GM12878 (cell line): ENCODE measurements around the gene RMND1. TPM values are rescaled to one million over a fixed set of nuclear protein-coding genes. Genes with fewer than 3 reads are reported as not detected.

Source experiments
- CBFB ChIP-seq: IDR thresholded peaks from 2 replicates; pipeline ENCODE4 v1.6.1; 2016; ENCODE audit warnings: antibody characterized with exemption, low read depth
- CBX3 ChIP-seq: fragments of 200-600 bp; sonication (generic); IDR thresholded peaks from 2 replicates; pipeline ENCODE4 v1.6.1; 2016; ENCODE audit warnings: low read depth, borderline replicate concordance
- CEBPB ChIP-seq, 2 experiments: fragments of 150-350 bp in 1 of 2; IDR thresholded peaks; 2 replicates each; pipeline ENCODE4 v1.6.1; 2012 to 2014; ENCODE audit warnings: low read depth in 2 of 2, low read length in 2 of 2, borderline replicate concordance in 1 of 2, inconsistent platforms in 1 of 2
- CREB1 ChIP-seq: IDR thresholded peaks from 2 replicates; pipeline ENCODE4 v1.6.1; 2012; ENCODE audit warnings: low read depth, mild to moderate bottlenecking, inconsistent platforms
- KLF5 ChIP-seq: fragments of 450-650 bp; IDR thresholded peaks from 2 replicates; pipeline ENCODE4 v1.6.1; 2014; ENCODE audit warnings: mild to moderate bottlenecking; ENCODE audit not compliant: partially characterized antibody
- MYB ChIP-seq: fragments of 150-350 bp; IDR thresholded peaks from 2 replicates; pipeline ENCODE4 v1.6.1; 2014; ENCODE audit warnings: mild to moderate bottlenecking, low read depth, low read length, borderline replicate concordance
- NR2C1 ChIP-seq: fragments of 450-650 bp; IDR thresholded peaks from 2 replicates; pipeline ENCODE4 v1.6.1; 2017; ENCODE audit warnings: antibody characterized with exemption, mild to moderate bottlenecking, moderate library complexity
- PML ChIP-seq: IDR thresholded peaks from 2 replicates; pipeline ENCODE4 v1.6.1; 2012; ENCODE audit warnings: low read length, inconsistent platforms
- POU2F2 ChIP-seq: IDR thresholded peaks from 3 replicates; pipeline ENCODE4 v1.6.1; 2011; ENCODE audit warnings: low read depth, mild to moderate bottlenecking, low read length, borderline replicate concordance
- RBBP5 ChIP-seq: fragments of 200-600 bp; sonication (generic); conservative IDR thresholded peaks from 2 replicates; pipeline ENCODE4 v1.6.1; 2016
- SMARCA5 ChIP-seq: fragments of 450-650 bp; IDR thresholded peaks from 2 replicates; pipeline ENCODE4 v1.6.1; 2017; ENCODE audit warnings: mild to moderate bottlenecking
- STAT1 ChIP-seq: fragments of 450-650 bp; conservative IDR thresholded peaks from 2 replicates; pipeline ENCODE4 v1.6.1; 2014; ENCODE audit warnings: antibody characterized with exemption, mild to moderate bottlenecking
- TAF1 ChIP-seq: IDR thresholded peaks from 2 replicates; pipeline ENCODE4 v1.6.1; 2011; ENCODE audit warnings: mild to moderate bottlenecking, low read depth, low read length, borderline replicate concordance
- ZNF24 ChIP-seq: fragments of 450-650 bp; IDR thresholded peaks from 2 replicates; pipeline ENCODE4 v1.6.1; 2017; ENCODE audit warnings: antibody characterized with exemption, mild to moderate bottlenecking
- ZZZ3 ChIP-seq: IDR thresholded peaks from 2 replicates; pipeline ENCODE4 v1.6.1; 2011; ENCODE audit warnings: low read depth; ENCODE audit not compliant: control insufficient read depth, insufficient read length
- polyA plus RNA-seq, 11 experiments: library from polyadenylated mRNA; depleted of rRNA in 4 of 11; unstranded in 6 of 11; stranded (reverse) in 5 of 11; fragments of >200 nt; fragmentation: Nextera tagmentation in 4 of 11; fragmentation: Illumina TruSeq in 1 of 11; extraction: Ambion mirVana in 4 of 11; extraction: Trizol in 1 of 11; gene quantifications; 1 replicate in 1 of 11; 2 replicates in 10 of 11; pipeline versions ENCODE4 v1.2.1 to v1.2.3, GENCODE V29; 2011 to 2016; ENCODE audit warnings: inconsistent platforms in 2 of 11, missing spikeins in 2 of 11, low read depth in 1 of 11
- total RNA-seq, 4 experiments: library from RNA; depleted of rRNA in 3 of 4; stranded (reverse); fragments of >200 nt in 3 of 4; fragmentation: Illumina TruSeq in 1 of 4; extraction: Trizol in 1 of 4; gene quantifications; 2 replicates each; pipeline versions ENCODE4 v1.2.1 to v1.2.3, GENCODE V29; 2013 to 2021
- TF ChIP-seq, protein P1 (sequence below), 3 experiments: IDR thresholded peaks in 2 of 3; conservative IDR thresholded peaks in 1 of 3; 2 replicates each; pipeline ENCODE4 v1.5.1; 2011; ENCODE audit warnings: low read depth in 3 of 3, low read length in 3 of 3, mild to moderate bottlenecking in 3 of 3, control low read depth in 2 of 3, moderate library complexity in 2 of 3, inconsistent platforms in 1 of 3, mixed read lengths in 1 of 3; ENCODE audit not compliant: control insufficient read depth in 2 of 3, insufficient read depth in 1 of 3; ENCODE audit errors: extremely low read depth in 1 of 3
- TF ChIP-seq, protein P2 (sequence below): fragments of 450-650 bp; IDR thresholded peaks from 2 replicates; pipeline ENCODE4 v1.6.1; 2016; ENCODE audit warnings: mild to moderate bottlenecking
- TF ChIP-seq, protein P3 (sequence below): IDR thresholded peaks from 2 replicates; pipeline ENCODE4 v1.6.1; 2012; ENCODE audit warnings: low read depth, low read length, improper control_type of control experiment
- TF ChIP-seq, protein P4 (sequence below): fragments of 450-650 bp; formaldehyde crosslinking; IDR thresholded peaks from 2 replicates; pipeline ENCODE4 v1.4.0; 2020; ENCODE audit warnings: mild to moderate bottlenecking, moderate library complexity
- TF ChIP-seq, protein P5 (sequence below): IDR thresholded peaks from 2 replicates; pipeline ENCODE4 v1.6.1; 2012; ENCODE audit warnings: low read depth, low read length, improper control_type of control experiment
- TF ChIP-seq, protein P6 (sequence below): fragments of 450-650 bp; IDR thresholded peaks from 2 replicates; pipeline ENCODE4 v1.6.1; 2017; ENCODE audit warnings: low read depth, mild to moderate bottlenecking, moderate library complexity

RMND1 gene
- total and polyA plus RNA-seq, 10 of the 15 experiments (the other 5 are each of a cell fraction or from before 2014, with no cell fraction given) = 15.9 to 34.5 (median 21.4) TPM

DNA sequence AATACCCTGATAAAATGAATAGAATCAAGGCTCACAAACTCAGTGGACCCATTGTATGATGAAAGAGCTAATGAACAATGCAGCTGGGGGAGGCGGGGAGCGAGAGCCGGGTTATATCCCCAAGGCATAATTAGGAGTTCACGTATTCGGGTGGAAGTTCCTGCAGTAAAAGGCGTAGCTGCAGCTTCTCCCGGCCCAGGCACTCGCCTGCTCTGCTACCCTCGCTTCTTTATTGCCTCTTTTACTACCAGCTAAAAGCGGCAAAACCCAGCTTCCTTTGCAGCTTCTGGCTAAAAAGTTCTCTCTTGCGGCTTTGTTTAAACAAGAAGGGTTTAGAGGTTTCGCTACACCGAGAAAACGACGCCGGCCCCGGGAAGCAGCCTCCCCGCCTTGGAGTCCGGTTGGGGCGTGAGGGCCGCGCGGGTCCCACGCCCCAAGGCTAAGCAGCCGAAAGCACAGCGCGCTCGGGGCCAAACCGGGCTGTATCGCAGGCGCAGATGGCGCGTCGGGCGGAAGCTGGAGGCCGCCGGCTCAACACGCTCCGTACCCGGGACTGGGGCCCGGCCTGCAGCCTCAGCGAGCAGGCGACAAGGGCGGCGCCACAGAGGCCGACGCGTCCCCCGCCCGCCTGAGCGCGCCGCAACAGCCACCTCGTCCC lies 62.2 kb downstream of the RMND1 start (continued):
- TF ChIP-seq, protein P1, sequence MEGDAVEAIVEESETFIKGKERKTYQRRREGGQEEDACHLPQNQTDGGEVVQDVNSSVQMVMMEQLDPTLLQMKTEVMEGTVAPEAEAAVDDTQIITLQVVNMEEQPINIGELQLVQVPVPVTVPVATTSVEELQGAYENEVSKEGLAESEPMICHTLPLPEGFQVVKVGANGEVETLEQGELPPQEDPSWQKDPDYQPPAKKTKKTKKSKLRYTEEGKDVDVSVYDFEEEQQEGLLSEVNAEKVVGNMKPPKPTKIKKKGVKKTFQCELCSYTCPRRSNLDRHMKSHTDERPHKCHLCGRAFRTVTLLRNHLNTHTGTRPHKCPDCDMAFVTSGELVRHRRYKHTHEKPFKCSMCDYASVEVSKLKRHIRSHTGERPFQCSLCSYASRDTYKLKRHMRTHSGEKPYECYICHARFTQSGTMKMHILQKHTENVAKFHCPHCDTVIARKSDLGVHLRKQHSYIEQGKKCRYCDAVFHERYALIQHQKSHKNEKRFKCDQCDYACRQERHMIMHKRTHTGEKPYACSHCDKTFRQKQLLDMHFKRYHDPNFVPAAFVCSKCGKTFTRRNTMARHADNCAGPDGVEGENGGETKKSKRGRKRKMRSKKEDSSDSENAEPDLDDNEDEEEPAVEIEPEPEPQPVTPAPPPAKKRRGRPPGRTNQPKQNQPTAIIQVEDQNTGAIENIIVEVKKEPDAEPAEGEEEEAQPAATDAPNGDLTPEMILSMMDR (IDR thresholded peaks at IDR 0.05 in 2 of 3, conservative IDR thresholded peaks at IDR 0.05 in 1 of 3; ENCODE audit: control insufficient read depth in 2 of 3, extremely low read depth in 1 of 3, insufficient read depth in 1 of 3, low read depth in 3 of 3, low read length in 3 of 3) = no peak
- TF ChIP-seq ZZZ3 (no peak), CEBPB (IDR thresholded peaks at IDR 0.05; ENCODE audit: borderline replicate concordance in 1 of 2, low read depth in 2 of 2, low read length in 2 of 2) (no peak), SMARCA5 (peak; percentile 81), ZNF24 (no peak), KLF5 (no peak), CREB1 (peak; percentile 11; the same call in 1 of the 2 replicates), RBBP5 (no peak), POU2F2 (peak; percentile 52; the same call in 1 of the 3 replicates), CBFB (no peak), NR2C1 (no peak), CBX3 (no peak), TAF1 (peak; percentile 89), MYB (no peak), PML (peak; percentile 57; the same call in 1 of the 2 replicates), STAT1 (no peak; the same call in 1 of the 2 replicates)
- TF ChIP-seq, protein P2, sequence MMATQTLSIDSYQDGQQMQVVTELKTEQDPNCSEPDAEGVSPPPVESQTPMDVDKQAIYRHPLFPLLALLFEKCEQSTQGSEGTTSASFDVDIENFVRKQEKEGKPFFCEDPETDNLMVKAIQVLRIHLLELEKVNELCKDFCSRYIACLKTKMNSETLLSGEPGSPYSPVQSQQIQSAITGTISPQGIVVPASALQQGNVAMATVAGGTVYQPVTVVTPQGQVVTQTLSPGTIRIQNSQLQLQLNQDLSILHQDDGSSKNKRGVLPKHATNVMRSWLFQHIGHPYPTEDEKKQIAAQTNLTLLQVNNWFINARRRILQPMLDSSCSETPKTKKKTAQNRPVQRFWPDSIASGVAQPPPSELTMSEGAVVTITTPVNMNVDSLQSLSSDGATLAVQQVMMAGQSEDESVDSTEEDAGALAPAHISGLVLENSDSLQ = no peak
- TF ChIP-seq, protein P3, sequence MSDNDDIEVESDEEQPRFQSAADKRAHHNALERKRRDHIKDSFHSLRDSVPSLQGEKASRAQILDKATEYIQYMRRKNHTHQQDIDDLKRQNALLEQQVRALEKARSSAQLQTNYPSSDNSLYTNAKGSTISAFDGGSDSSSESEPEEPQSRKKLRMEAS = no peak
- TF ChIP-seq, protein P4, sequence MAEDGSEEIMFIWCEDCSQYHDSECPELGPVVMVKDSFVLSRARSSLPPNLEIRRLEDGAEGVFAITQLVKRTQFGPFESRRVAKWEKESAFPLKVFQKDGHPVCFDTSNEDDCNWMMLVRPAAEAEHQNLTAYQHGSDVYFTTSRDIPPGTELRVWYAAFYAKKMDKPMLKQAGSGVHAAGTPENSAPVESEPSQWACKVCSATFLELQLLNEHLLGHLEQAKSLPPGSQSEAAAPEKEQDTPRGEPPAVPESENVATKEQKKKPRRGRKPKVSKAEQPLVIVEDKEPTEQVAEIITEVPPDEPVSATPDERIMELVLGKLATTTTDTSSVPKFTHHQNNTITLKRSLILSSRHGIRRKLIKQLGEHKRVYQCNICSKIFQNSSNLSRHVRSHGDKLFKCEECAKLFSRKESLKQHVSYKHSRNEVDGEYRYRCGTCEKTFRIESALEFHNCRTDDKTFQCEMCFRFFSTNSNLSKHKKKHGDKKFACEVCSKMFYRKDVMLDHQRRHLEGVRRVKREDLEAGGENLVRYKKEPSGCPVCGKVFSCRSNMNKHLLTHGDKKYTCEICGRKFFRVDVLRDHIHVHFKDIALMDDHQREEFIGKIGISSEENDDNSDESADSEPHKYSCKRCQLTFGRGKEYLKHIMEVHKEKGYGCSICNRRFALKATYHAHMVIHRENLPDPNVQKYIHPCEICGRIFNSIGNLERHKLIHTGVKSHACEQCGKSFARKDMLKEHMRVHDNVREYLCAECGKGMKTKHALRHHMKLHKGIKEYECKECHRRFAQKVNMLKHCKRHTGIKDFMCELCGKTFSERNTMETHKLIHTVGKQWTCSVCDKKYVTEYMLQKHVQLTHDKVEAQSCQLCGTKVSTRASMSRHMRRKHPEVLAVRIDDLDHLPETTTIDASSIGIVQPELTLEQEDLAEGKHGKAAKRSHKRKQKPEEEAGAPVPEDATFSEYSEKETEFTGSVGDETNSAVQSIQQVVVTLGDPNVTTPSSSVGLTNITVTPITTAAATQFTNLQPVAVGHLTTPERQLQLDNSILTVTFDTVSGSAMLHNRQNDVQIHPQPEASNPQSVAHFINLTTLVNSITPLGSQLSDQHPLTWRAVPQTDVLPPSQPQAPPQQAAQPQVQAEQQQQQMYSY (CRISPR knock-in tag) = no peak
- TF ChIP-seq, protein P5, sequence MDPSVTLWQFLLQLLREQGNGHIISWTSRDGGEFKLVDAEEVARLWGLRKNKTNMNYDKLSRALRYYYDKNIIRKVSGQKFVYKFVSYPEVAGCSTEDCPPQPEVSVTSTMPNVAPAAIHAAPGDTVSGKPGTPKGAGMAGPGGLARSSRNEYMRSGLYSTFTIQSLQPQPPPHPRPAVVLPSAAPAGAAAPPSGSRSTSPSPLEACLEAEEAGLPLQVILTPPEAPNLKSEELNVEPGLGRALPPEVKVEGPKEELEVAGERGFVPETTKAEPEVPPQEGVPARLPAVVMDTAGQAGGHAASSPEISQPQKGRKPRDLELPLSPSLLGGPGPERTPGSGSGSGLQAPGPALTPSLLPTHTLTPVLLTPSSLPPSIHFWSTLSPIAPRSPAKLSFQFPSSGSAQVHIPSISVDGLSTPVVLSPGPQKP = no peak
- TF ChIP-seq, protein P6, sequence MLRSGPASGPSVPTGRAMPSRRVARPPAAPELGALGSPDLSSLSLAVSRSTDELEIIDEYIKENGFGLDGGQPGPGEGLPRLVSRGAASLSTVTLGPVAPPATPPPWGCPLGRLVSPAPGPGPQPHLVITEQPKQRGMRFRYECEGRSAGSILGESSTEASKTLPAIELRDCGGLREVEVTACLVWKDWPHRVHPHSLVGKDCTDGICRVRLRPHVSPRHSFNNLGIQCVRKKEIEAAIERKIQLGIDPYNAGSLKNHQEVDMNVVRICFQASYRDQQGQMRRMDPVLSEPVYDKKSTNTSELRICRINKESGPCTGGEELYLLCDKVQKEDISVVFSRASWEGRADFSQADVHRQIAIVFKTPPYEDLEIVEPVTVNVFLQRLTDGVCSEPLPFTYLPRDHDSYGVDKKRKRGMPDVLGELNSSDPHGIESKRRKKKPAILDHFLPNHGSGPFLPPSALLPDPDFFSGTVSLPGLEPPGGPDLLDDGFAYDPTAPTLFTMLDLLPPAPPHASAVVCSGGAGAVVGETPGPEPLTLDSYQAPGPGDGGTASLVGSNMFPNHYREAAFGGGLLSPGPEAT = peak; percentile 27; the same call in 1 of the 2 replicates
